NB4 (cell line): ENCODE data around the gene KRT74.

Source experiments
- CTCF ChIP-seq: IDR thresholded peaks from one replicate; pipeline ENCODE4 v1.5.1; 2012; ENCODE audit warnings: low read depth, low read length
- MAX ChIP-seq: IDR thresholded peaks from 2 replicates; pipeline ENCODE4 v1.6.1; 2011; ENCODE audit warnings: low read depth, low read length
- POLR2A ChIP-seq: IDR thresholded peaks from 2 replicates; pipeline ENCODE4 v1.6.1; 2011; ENCODE audit warnings: mild to moderate bottlenecking; ENCODE audit not compliant: insufficient read length; ENCODE audit errors: extremely low read depth

GRCh38 chr12:52518574-52519386 is 54.9 kb downstream of the KRT74 start:
- TF ChIP-seq POLR2A = no peak
- no peak for TF ChIP-seq CTCF
- no peak for TF ChIP-seq MAX
